Tibial artery (tissue), 4 donors: ENCODE data around the gene IL10RB.

Experiments used
- DNase-seq, 2 donors: peaks; one replicate each; pipeline ENCODE4 v3.0.0-alpha.2; 2019
- H3K27ac ChIP-seq, 2 donors: fragments of 200-600 bp; sonication (generic) in 1 of 2; 1 replicate in 1 of 2; 2 replicates in 1 of 2; pipeline ENCODE4 v1.5.1; 2018 to 2019; ENCODE audit warnings: mild to moderate bottlenecking in 1 of 2
- H3K27me3 ChIP-seq, 2 donors: fragments of 200-600 bp; sonication (generic) in 1 of 2; one replicate each; pipeline versions ENCODE4 v1.5.1 to v1.6.0; 2016 to 2019
- H3K36me3 ChIP-seq, 3 donors: fragments of 200-600 bp; sonication (generic) in 2 of 3; one replicate each; pipeline ENCODE4 v1.5.1; 2016 to 2019; ENCODE audit warnings: mild to moderate bottlenecking in 2 of 3
- H3K4me1 ChIP-seq, 4 donors: fragments of 200-600 bp; sonication (generic) in 2 of 4; 1 replicate in 3 of 4; 2 replicates in 1 of 4; pipeline ENCODE4 v1.5.1; 2016 to 2019
- H3K4me3 ChIP-seq, 2 donors: fragments of 200-600 bp; sonication (generic) in 1 of 2; 1 replicate in 1 of 2; 2 replicates in 1 of 2; pipeline ENCODE4 v1.5.1; 2018 to 2019; ENCODE audit warnings: mild to moderate bottlenecking in 2 of 2
- H3K9me3 ChIP-seq, 3 donors: fragments of 200-600 bp; sonication (generic) in 1 of 3; one replicate each; pipeline ENCODE4 v1.5.1; 2016 to 2019
- intact Hi-C: fragments of 100-400 bp; cut with DNase I; formaldehyde crosslinking; loops from one replicate; pipeline ENCODE4 v1.15.0; 2023; ENCODE audit warnings: low total_unique reads
- TF ChIP-seq, protein P1 (sequence below), 2 experiments: fragments of 200-600 bp in 1 of 2; fragments of 450-650 bp in 1 of 2; IDR thresholded peaks; one replicate each; pipeline ENCODE4 v1.5.1; 2017 to 2019; ENCODE audit warnings: antibody characterized with exemption in 2 of 2, mild to moderate bottlenecking in 1 of 2, moderate library complexity in 1 of 2

Gene IL10RB

DNA sequence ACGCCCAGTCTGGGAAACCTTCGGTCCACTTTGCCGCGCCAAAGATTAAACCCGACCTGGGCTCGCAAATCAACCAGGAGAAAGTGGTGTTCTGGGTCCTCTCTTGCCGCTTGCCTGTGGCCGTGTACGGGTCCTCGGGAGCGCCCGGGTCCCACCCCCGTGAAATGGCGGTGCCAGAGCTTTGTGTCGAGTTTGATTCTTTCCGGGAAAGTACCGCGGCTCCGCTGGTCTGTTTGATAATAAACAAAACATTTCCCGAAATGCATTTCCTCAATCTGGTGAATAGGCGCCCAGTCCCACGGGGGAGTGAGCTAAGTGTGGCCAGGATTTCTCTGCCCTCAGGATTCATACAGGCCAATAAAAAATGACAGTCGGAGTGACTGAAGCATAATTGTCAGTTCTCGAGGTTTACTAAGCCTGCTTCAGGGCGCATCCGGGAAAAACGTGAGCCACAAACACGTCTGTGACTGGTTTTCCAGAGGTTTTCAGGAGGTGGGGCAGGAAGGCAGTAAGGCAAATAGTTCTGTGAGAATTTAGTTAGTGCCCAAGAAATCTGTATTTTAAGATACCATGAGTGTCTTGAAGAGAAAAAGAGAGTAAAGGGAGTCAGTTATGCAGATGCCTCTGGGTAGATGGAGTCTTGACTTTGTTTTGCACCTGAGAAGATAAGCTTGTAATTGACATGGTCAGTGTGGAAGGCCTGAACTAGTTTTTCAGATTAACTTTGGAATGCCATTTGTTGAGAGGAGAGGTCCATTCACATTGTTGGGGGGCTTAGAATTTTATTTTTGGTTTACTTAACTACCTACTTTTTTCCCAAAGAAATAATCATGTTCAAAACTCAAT is 59.3 kb downstream of the IL10RB start:
- peak; percentile 74 to 82 for DNase-seq
- H3K4me1 ChIP-seq: peaks cover 0 to 31% (median 17%) of the 10 kb centered on the region in 4 donors
- H3K27me3 ChIP-seq: no peaks in the 10 kb centered on the region
- intact Hi-C loops: no loop called here
- peaks cover 0 to 1% (median under 1%) of the 10 kb centered on the region in 3 donors for H3K36me3 ChIP-seq
- no peaks in the 10 kb centered on the region for H3K9me3 ChIP-seq
- peak overlapping the region; percentile 78 to 98 for H3K4me3 ChIP-seq
- H3K27ac ChIP-seq: peak overlapping the region; percentile 92 to 98
- TF ChIP-seq, protein P1, sequence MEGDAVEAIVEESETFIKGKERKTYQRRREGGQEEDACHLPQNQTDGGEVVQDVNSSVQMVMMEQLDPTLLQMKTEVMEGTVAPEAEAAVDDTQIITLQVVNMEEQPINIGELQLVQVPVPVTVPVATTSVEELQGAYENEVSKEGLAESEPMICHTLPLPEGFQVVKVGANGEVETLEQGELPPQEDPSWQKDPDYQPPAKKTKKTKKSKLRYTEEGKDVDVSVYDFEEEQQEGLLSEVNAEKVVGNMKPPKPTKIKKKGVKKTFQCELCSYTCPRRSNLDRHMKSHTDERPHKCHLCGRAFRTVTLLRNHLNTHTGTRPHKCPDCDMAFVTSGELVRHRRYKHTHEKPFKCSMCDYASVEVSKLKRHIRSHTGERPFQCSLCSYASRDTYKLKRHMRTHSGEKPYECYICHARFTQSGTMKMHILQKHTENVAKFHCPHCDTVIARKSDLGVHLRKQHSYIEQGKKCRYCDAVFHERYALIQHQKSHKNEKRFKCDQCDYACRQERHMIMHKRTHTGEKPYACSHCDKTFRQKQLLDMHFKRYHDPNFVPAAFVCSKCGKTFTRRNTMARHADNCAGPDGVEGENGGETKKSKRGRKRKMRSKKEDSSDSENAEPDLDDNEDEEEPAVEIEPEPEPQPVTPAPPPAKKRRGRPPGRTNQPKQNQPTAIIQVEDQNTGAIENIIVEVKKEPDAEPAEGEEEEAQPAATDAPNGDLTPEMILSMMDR (IDR thresholded peaks at IDR 0.05): no peak

DNA sequence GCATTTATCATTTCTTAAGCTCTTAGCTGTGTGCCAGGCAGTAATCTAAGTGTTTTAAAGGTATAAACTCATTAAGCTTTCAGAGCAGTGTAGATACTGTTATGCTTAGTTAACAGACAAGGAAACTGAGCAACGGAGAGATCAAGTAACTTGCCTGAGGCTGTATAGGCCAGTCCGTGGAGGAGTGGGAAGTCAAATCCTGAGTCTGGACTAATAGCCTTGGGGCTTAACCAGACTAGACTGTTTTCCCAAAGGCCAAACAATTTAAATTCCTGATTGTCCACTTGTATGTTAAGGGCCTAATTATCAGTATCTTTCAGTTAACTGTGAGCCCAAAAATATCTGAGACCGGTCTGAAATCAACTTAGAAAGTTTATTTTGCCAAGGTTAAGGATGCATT is 61.2 kb downstream of the IL10RB start:
- Histone ChIP-seq H3K27ac (no peak overlapping the region), H3K4me3 (no peak overlapping the region), H3K4me1 (peaks cover 0 to 31% (median 17%) of the 10 kb centered on the region in 4 donors), H3K27me3 (no peaks in the 10 kb centered on the region), H3K36me3 (peaks cover 0 to 19% (median 9%) of the 10 kb centered on the region in 3 donors), H3K9me3 (no peaks in the 10 kb centered on the region)
- intact Hi-C loops: no loop called here
- TF ChIP-seq, protein P1 (IDR thresholded peaks at IDR 0.05): no peak
- DNase-seq: no peak

DNA sequence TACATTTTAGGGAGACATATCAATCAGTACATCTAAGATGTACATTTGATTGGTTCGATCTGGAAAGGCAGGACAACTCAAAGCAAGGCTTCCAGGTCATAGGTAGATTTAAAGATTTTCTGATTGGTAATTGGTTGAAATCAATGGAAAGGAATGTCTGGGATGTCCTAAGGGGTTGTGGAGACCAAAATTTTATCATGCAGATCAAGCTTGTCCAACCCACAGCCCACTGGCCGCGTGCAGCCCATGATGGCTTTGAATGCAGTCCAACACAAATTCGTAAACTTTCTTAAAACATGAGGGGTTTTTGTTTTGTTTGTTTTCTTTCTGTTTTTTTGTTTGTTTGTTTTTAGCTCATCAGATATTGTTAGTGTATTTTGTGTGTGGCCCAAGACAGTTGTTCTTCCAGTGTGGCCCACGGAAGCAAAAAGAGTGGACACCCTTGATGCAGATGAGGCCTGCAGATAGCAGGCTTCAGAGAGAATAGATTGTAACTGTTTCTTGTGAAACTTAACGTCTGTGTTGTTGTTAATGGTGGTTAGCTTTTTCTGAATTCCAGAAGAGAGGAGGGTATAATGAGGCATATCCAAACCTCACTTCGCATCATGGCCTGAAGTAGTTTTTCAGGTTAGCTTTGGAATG is 61.7 kb downstream of the IL10RB start:
- peaks cover 0 to 31% (median 17%) of the 10 kb centered on the region in 4 donors for H3K4me1 ChIP-seq
- DNase-seq: no peak
- H3K27me3 ChIP-seq: no peaks in the 10 kb centered on the region
- H3K27ac ChIP-seq: no peak overlapping the region
- intact Hi-C loops: no loop called here
- no peak overlapping the region for H3K4me3 ChIP-seq
- TF ChIP-seq, protein P1 (IDR thresholded peaks at IDR 0.05): no peak
- peaks cover 0 to 19% (median 9%) of the 10 kb centered on the region in 3 donors for H3K36me3 ChIP-seq
- H3K9me3 ChIP-seq: peaks cover 0 to 2% (median 0%) of the 10 kb centered on the region in 3 donors

DNA sequence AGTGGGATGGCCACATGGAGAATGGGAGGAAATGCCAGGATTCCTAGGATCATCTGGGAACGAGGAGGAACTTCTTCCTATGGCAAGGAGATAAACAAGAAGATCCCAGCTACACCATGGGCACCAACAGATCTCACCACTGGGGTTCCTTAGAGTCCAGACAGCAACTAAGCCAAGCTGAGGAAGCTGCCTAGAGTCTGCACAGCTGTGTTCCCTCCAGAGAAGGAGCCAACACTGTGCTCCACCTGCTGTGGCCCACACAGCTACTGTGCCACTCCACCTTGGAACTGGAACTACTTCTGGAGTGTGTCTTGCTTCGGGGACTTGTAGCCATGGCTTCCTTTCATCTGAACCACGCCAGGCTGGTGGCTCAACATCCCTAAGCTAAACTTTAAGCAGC is 64.6 kb downstream of the IL10RB start:
- Histone ChIP-seq H3K27ac (no peak overlapping the region), H3K27me3 (no peaks in the 10 kb centered on the region), H3K36me3 (peaks cover 0 to 19% (median 9%) of the 10 kb centered on the region in 3 donors), H3K9me3 (peaks cover 0 to 6% (median 0%) of the 10 kb centered on the region in 3 donors), H3K4me1 (peaks cover 0 to 28% (median 15%) of the 10 kb centered on the region in 4 donors), H3K4me3 (no peak overlapping the region)
- TF ChIP-seq, protein P1 (IDR thresholded peaks at IDR 0.05): no peak
- intact Hi-C loops: no loop called here
- DNase-seq: no peak

DNA sequence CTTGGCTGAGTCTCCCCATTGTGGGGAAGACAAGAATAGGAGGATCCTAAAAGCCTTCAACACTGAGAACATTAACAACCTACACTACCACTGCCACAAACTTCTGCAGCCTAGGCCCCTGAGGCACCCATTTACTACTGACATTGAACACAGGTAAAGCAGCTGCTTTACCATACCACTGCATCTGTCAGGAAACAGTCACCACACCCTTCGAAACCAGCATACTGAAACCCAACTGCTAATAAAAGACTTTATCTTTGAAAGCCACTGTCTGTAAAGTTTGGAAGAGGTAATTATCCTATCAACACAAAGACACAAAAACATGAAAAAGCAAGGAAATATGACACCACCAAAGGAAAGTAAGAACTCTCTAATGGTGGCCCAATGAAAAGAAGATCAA is 66.0 kb downstream of the IL10RB start:
- H3K27ac ChIP-seq: no peak overlapping the region
- peaks cover 0 to 26% (median 14%) of the 10 kb centered on the region in 3 donors for H3K36me3 ChIP-seq
- peaks cover 0 to 6% (median 0%) of the 10 kb centered on the region in 3 donors for H3K9me3 ChIP-seq
- H3K4me3 ChIP-seq: no peak overlapping the region
- intact Hi-C loops: no loop called here
- peaks cover 0 to 14% (median 4%) of the 10 kb centered on the region in 4 donors for H3K4me1 ChIP-seq
- TF ChIP-seq, protein P1 (IDR thresholded peaks at IDR 0.05): no peak
- H3K27me3 ChIP-seq: no peaks in the 10 kb centered on the region
- no peak for DNase-seq
